Endothelial cell of umbilical vein (primary cell): Measurements from ENCODE around the gene CIB2. TPM values are rescaled to one million over a fixed set of nuclear protein-coding genes. Genes with fewer than 3 reads are reported as not detected.

Experiments
- BruUV-seq: library from RNA; stranded (reverse); fragments of 400-500 nt; replicated peaks from 2 replicates; lab custom pipeline; 2021; lab: Mats Ljungman, UMichigan
- CTCF ChIA-PET: fragments of 300-600, 350-600 bp; sonication (Branson Sonifier 250); formaldehyde crosslinking; loops from one replicate; lab custom pipeline; 2021; ENCODE audit warnings: antibody characterized with exemption, inconsistent platforms; lab: Charles Lee
- POLR2A ChIA-PET: fragments of 300-600, 350-600 bp; sonication (Branson Sonifier 250); formaldehyde crosslinking; loops from one replicate; lab custom pipeline; 2021; ENCODE audit warnings: antibody characterized with exemption, inconsistent platforms; lab: Charles Lee
- DNase-seq: peaks from one replicate; pipeline ENCODE4 v3.0.0-alpha.2; 2011; ENCODE audit warnings: low read depth, low spot score
- FAIRE-seq: peaks from 2 replicates; lab custom pipeline; 2011; peaks lifted over from hg19 to GRCh38; lab: Jason Lieb, UNC
- H2AFZ ChIP-seq: 2 replicates; pipeline ENCODE4 v1.6.0; 2012; ENCODE audit warnings: low read depth, low read length, control low read depth, inconsistent platforms
- H3K27ac ChIP-seq: 2 replicates; pipeline ENCODE4 v1.5.1; 2011; ENCODE audit warnings: low read depth, mild to moderate bottlenecking, control low read depth, low read length, moderate library complexity; ENCODE audit not compliant: insufficient read depth
- H3K27me3 ChIP-seq, 2 experiments: 2 replicates each; pipeline versions ENCODE4 v1.6.0 to v1.6.1; 2011; ENCODE audit warnings: low read length in 2 of 2, mixed read lengths in 1 of 2; ENCODE audit not compliant: control insufficient read depth in 2 of 2, insufficient read depth in 2 of 2
- H3K36me3 ChIP-seq, 2 experiments: 2 replicates in 1 of 2; 3 replicates in 1 of 2; pipeline ENCODE4 v1.5.1; 2011; ENCODE audit warnings: low read length in 2 of 2, mild to moderate bottlenecking in 1 of 2, moderate library complexity in 1 of 2; ENCODE audit not compliant: control insufficient read depth in 2 of 2, insufficient read depth in 2 of 2; ENCODE audit errors: extremely low read depth in 1 of 2
- H3K4me1 ChIP-seq: 3 replicates; pipeline ENCODE4 v1.5.1; 2011; ENCODE audit warnings: mild to moderate bottlenecking, low read length; ENCODE audit not compliant: control insufficient read depth, insufficient read depth; ENCODE audit errors: extremely low read depth
- H3K4me2 ChIP-seq: 2 replicates; pipeline ENCODE4 v1.6.1; 2011; ENCODE audit warnings: low read length, control low read depth, mixed read lengths; ENCODE audit not compliant: insufficient read depth
- H3K4me3 ChIP-seq, 3 experiments: fragments of 200-600 bp in 1 of 3; sonication (generic), shearing (Covaris generic) in 1 of 3; replicated peaks in 1 of 3; 2 replicates each; pipeline ENCODE4 v1.5.1; 2011 to 2016; ENCODE audit warnings: control low read depth in 3 of 3, low read length in 3 of 3, mild to moderate bottlenecking in 2 of 3, inconsistent platforms in 1 of 3, low read depth in 1 of 3, moderate library complexity in 1 of 3; ENCODE audit not compliant: insufficient read depth in 1 of 3
- H3K79me2 ChIP-seq: 2 replicates; pipeline ENCODE4 v1.6.0; 2012; ENCODE audit warnings: low read length, inconsistent platforms; ENCODE audit not compliant: control insufficient read depth, insufficient read depth
- H3K9ac ChIP-seq: replicated peaks from 2 replicates; pipeline ENCODE3; 2011; ENCODE audit warnings: low read length, control low read depth; ENCODE audit not compliant: insufficient read depth; ENCODE audit errors: extremely low read depth
- H3K9me1 ChIP-seq: replicated peaks from 3 replicates; pipeline ENCODE4 v1.6.0; 2011; ENCODE audit warnings: mild to moderate bottlenecking, low read length; ENCODE audit not compliant: control insufficient read depth, insufficient read depth; ENCODE audit errors: extremely low read depth
- H3K9me3 ChIP-seq: replicated peaks from 2 replicates; pipeline ENCODE4 v1.5.1; 2012; ENCODE audit warnings: low read length, inconsistent platforms; ENCODE audit not compliant: control insufficient read depth, insufficient read depth
- H4K20me1 ChIP-seq: replicated peaks from 2 replicates; pipeline ENCODE3; 2011; ENCODE audit warnings: mild to moderate bottlenecking, low read length; ENCODE audit not compliant: control insufficient read depth, insufficient read depth; ENCODE audit errors: extremely low read depth
- CTCF ChIP-seq, 2 donors: IDR thresholded peaks; 1 replicate in 1 of 2; 2 replicates in 1 of 2; pipeline ENCODE4 v1.5.1; 2011; ENCODE audit warnings: low read length in 2 of 2, mild to moderate bottlenecking in 2 of 2, moderate library complexity in 2 of 2, control low read depth in 1 of 2, inconsistent platforms in 1 of 2, low read depth in 1 of 2; ENCODE audit not compliant: insufficient read depth in 1 of 2; ENCODE audit errors: extremely low read depth in 1 of 2
- EZH2 ChIP-seq: IDR thresholded peaks from 2 replicates; pipeline ENCODE4 v1.6.1; 2012; ENCODE audit warnings: borderline replicate concordance, low read depth, mild to moderate bottlenecking, moderate library complexity, low read length, inconsistent platforms; ENCODE audit not compliant: severe bottlenecking
- FOS ChIP-seq: IDR thresholded peaks from 2 replicates; pipeline ENCODE4 v1.6.1; 2011; ENCODE audit warnings: mild to moderate bottlenecking, low read length, moderate library complexity, borderline replicate concordance; ENCODE audit not compliant: insufficient read depth
- GATA2 ChIP-seq: IDR thresholded peaks from 2 replicates; pipeline ENCODE4 v1.7.0; 2011; ENCODE audit warnings: low read depth, mild to moderate bottlenecking, moderate library complexity, mixed read lengths, low read length; ENCODE audit not compliant: insufficient read length, insufficient read depth
- JUN ChIP-seq: IDR thresholded peaks from 2 replicates; pipeline ENCODE4 v1.6.1; 2011; ENCODE audit warnings: borderline replicate concordance, low read depth; ENCODE audit not compliant: insufficient read length, insufficient read depth
- MAX ChIP-seq: IDR thresholded peaks from 2 replicates; pipeline ENCODE4 v1.6.1; 2011; ENCODE audit not compliant: insufficient read depth, insufficient read length
- MYC ChIP-seq: IDR thresholded peaks from one replicate; pipeline ENCODE4 v1.6.1; 2011; ENCODE audit warnings: mild to moderate bottlenecking, low read depth, low read length
- POLR2A ChIP-seq: IDR thresholded peaks from 2 replicates; pipeline ENCODE4 v1.6.1; 2012; ENCODE audit warnings: low read depth, mild to moderate bottlenecking, control low read depth, low read length
- POLR2AphosphoS5 ChIP-seq: IDR thresholded peaks from 2 replicates; pipeline ENCODE4 v1.6.1; 2012; ENCODE audit warnings: low read depth, mild to moderate bottlenecking, control low read depth, low read length, moderate library complexity; ENCODE audit not compliant: insufficient read depth
- dilution Hi-C: fragments of 300-500 bp; cut with MboI; formaldehyde crosslinking; loops from one replicate; pipeline ENCODE4 v1.15.0; 2019; ENCODE audit warnings: low sequenced_read_pairs; ENCODE audit not compliant: extremely low pct_ligation_motif_present
- intact Hi-C: fragments of 100-400 bp; cut with micrococcal nuclease; formaldehyde crosslinking; loops from one replicate; pipeline ENCODE4 v1.10.0; 2022
- polyA plus RNA-seq, 4 experiments: library from polyadenylated mRNA; depleted of rRNA in 3 of 4; stranded (reverse) in 3 of 4; unstranded in 1 of 4; fragments of >200 nt; gene quantifications; 2 replicates each; pipeline versions ENCODE4 v1.2.1 to v1.2.3, GENCODE V29; 2011 to 2012; ENCODE audit warnings: missing spikeins in 1 of 4
- total RNA-seq: library from RNA; stranded (reverse); gene quantifications from 2 replicates; pipeline ENCODE4 v1.2.3, GENCODE V29; 2021

CIB2 gene
- total and polyA plus RNA-seq, 2 donors (not counting 3 experiments of a cell fraction or from before 2014, with no cell fraction given), result 4.0 to 7.7 TPM

- POLR2A ChIA-PET, result no interaction called here
- no peaks in the 10 kb centered on the region for H3K36me3 ChIP-seq
- no peaks in the 10 kb centered on the region for H3K79me2 ChIP-seq
- H4K20me1 ChIP-seq, result no peaks in the 10 kb centered on the region
- TF ChIP-seq POLR2AphosphoS5 (no peak), FOS (no peak), MYC (no peak), MAX (no peak), GATA2 (no peak), POLR2A (no peak)
- DNase-seq (no peak), FAIRE-seq (no peak)
- H3K9me3 ChIP-seq, result no peaks in the 10 kb centered on the region
- H3K27me3 ChIP-seq, result no peaks in the 10 kb centered on the region
- dilution Hi-C loops (no loop called here), intact Hi-C loops (no loop called here)
- H3K9ac ChIP-seq, result no peak overlapping the region
- H3K4me3 ChIP-seq, result no peak overlapping the region
- BruUV-seq, result no TSS peak
- H2AFZ ChIP-seq, result no peak overlapping the region
- no peaks in the 10 kb centered on the region for H3K4me1 ChIP-seq
- CTCF ChIA-PET, result interaction anchor here (1.2 to 1.9 kb wide), 4 partner anchors 9 to 83 kb away, joined by 3 to 6 read pairs (median 4); partner anchors contain the start of gene SH2D7
- no peak overlapping the region for H3K4me2 ChIP-seq
- no peak overlapping the region for H3K27ac ChIP-seq
- no peaks in the 10 kb centered on the region for H3K9me1 ChIP-seq
Observed at GRCh38 chr15:78083186-78083585, 48.1 kb downstream of the CIB2 start.

GRCh38 chr15:78082743-78083110 is 48.5 kb downstream of the CIB2 start:
- POLR2A ChIA-PET, result no interaction called here
- no peak overlapping the region for H3K27ac ChIP-seq
- CTCF ChIA-PET, result interaction anchor here (0.8 to 1.8 kb wide), 5 partner anchors 9 to 82 kb away, joined by 3 to 7 read pairs (median 5); partner anchors contain the start of gene SH2D7

More at GRCh38 chr15:78082743-78083110, 48.5 kb downstream of the CIB2 start:
- TF ChIP-seq EZH2 (no peak), GATA2 (no peak), CTCF (IDR thresholded peaks at IDR 0.05; ENCODE audit: extremely low read depth in 1 of 2, insufficient read depth in 1 of 2, low read depth in 1 of 2, low read length in 2 of 2) (no peak), POLR2AphosphoS5 (no peak), FOS (no peak), MAX (no peak), JUN (no peak), MYC (no peak), POLR2A (no peak)
- no peak overlapping the region for H3K4me2 ChIP-seq
- H3K9me1 ChIP-seq, result no peaks in the 10 kb centered on the region
- BruUV-seq, result no TSS peak
- H3K79me2 ChIP-seq, result no peaks in the 10 kb centered on the region
- no peak overlapping the region for H3K4me3 ChIP-seq
- DNase-seq (no peak), FAIRE-seq (no peak)
- no peak overlapping the region for H3K9ac ChIP-seq
- no peaks in the 10 kb centered on the region for H4K20me1 ChIP-seq
- H3K36me3 ChIP-seq, result no peaks in the 10 kb centered on the region
- H3K4me1 ChIP-seq, result peaks cover 3% of the 10 kb centered on the region
- intact Hi-C loops (no loop called here), dilution Hi-C loops (no loop called here)
- no peaks in the 10 kb centered on the region for H3K27me3 ChIP-seq
- no peaks in the 10 kb centered on the region for H3K9me3 ChIP-seq
- no peak overlapping the region for H2AFZ ChIP-seq
